PC-9 (cell line): ENCODE data around the gene NID1. TPM values are rescaled to one million over a fixed set of nuclear protein-coding genes. Genes with fewer than 3 reads are reported as not detected.

Experiments
- BruUV-seq: library from RNA; stranded (reverse); fragments of 400-500 nt; replicated peaks from 2 replicates; lab custom pipeline; 2021; lab: Mats Ljungman, UMichigan
- CTCF ChIA-PET: fragments of 300-600 bp; sonication (Branson Sonifier 250); formaldehyde crosslinking; loops from one replicate; lab custom pipeline; 2022; ENCODE audit warnings: antibody characterized with exemption; lab: Charles Lee
- POLR2A ChIA-PET: fragments of 300-600 bp; sonication (Branson Sonifier 250); formaldehyde crosslinking; loops from one replicate; lab custom pipeline; 2022; ENCODE audit warnings: antibody characterized with exemption; ENCODE audit not compliant: unreplicated experiment; lab: Charles Lee
- DNase-seq, 2 experiments: peaks; one replicate each; pipeline versions ENCODE4 v3.0.0 to v3.0.0-alpha.2; 2015 to 2022; ENCODE audit warnings: mixed read lengths in 1 of 2
- H2AFZ ChIP-seq: fragments of 200-600 bp; sonication (generic); 2 replicates; pipeline ENCODE4 v1.8.1; 2017; ENCODE audit warnings: antibody characterized with exemption
- H3F3A ChIP-seq: fragments of 200-600 bp; sonication (generic); 2 replicates; pipeline ENCODE4 v1.8.1; 2017; ENCODE audit warnings: antibody characterized with exemption, mild to moderate bottlenecking, low read depth; ENCODE audit not compliant: insufficient read depth
- H3K27ac ChIP-seq: fragments of 200-600 bp; sonication (generic); 2 replicates; pipeline ENCODE4 v1.6.1; 2016; ENCODE audit warnings: mixed run types
- H3K27me3 ChIP-seq: fragments of 200-600 bp; sonication (generic); 2 replicates; pipeline ENCODE4 v1.6.1; 2016; ENCODE audit warnings: low read depth, mixed run types; ENCODE audit not compliant: insufficient read depth
- H3K36me3 ChIP-seq: fragments of 200-600 bp; sonication (generic); 2 replicates; pipeline ENCODE4 v1.6.1; 2016; ENCODE audit warnings: low read depth, mixed run types
- H3K4me1 ChIP-seq: fragments of 200-600 bp; sonication (generic); replicated peaks from 2 replicates; pipeline ENCODE4 v1.6.1; 2016; ENCODE audit warnings: mixed run types; ENCODE audit not compliant: insufficient read depth
- H3K4me2 ChIP-seq: fragments of 200-600 bp; sonication (generic); 2 replicates; pipeline ENCODE4 v1.6.1; 2017; ENCODE audit warnings: mixed run types
- H3K4me3 ChIP-seq: fragments of 200-600 bp; sonication (generic); 2 replicates; pipeline ENCODE4 v1.6.1; 2016; ENCODE audit warnings: mixed run types
- H3K79me2 ChIP-seq: fragments of 200-600 bp; sonication (generic); 2 replicates; pipeline ENCODE4 v1.6.1; 2017; ENCODE audit warnings: low read depth, mixed run types
- H3K9me2 ChIP-seq: fragments of 200-600 bp; sonication (generic); 2 replicates; pipeline ENCODE4 v1.8.1; 2017; ENCODE audit warnings: mild to moderate bottlenecking; ENCODE audit not compliant: insufficient read depth
- H3K9me3 ChIP-seq: fragments of 200-600 bp; sonication (generic); 2 replicates; pipeline ENCODE4 v1.8.1; 2016; ENCODE audit warnings: low read depth; ENCODE audit not compliant: insufficient read depth
- H4K20me1 ChIP-seq: fragments of 200-600 bp; sonication (generic); 2 replicates; pipeline ENCODE4 v1.8.1; 2017; ENCODE audit not compliant: insufficient read depth
- CTCF ChIP-seq: fragments of 200-600 bp; sonication (generic); conservative IDR thresholded peaks from 2 replicates; pipeline ENCODE4 v1.6.1; 2017; ENCODE audit warnings: mixed run types, antibody characterized with exemption, mild to moderate bottlenecking, moderate library complexity
- EZH2 ChIP-seq: fragments of 200-600 bp; sonication (generic); IDR thresholded peaks from 2 replicates; pipeline ENCODE4 v1.8.0; 2017; ENCODE audit warnings: antibody characterized with exemption, low read depth
- intact Hi-C: fragments of 100-400 bp; cut with micrococcal nuclease; formaldehyde crosslinking; loops from one replicate; pipeline ENCODE4 v1.10.0; 2022; ENCODE audit not compliant: unreplicated experiment
- total RNA-seq: library from RNA; stranded (reverse); gene quantifications from 2 replicates; pipeline ENCODE4 v1.2.3, GENCODE V29; 2021

The NID1 gene
- total RNA-seq, 1 experiment from 2014 or later: not detected

DNA sequence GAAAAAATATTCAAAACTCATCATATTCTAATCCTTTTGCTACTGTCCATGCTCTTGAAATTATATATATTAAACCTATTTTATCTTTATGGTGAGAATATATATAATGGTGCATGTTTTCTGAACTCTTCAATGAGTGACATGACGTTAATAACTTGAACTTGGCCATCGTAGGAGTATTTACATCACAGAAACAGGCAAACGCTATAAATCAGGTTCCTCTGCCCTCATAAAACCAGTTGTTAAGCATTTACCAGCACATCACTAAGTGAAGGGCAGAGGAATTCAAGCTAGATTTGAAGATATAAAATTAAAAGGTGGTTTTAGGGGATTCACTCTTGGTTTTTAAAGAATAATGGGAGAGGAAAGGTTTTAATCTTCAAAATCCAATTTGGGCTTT is 20.5 kb downstream of the NID1 start:
- H3K9me2 ChIP-seq: no peaks in the 10 kb centered on the region

GRCh38 chr1:236041631-236042618 is 23.0 kb downstream of the NID1 start:
- ChIA-PET POLR2A (no interaction called here), CTCF (interaction anchor here (0.7 kb wide), 1 partner anchor 198 kb away, joined by 3 read pairs; no protein-coding TSS in a partner anchor)
- Histone ChIP-seq H3K27me3 (no peaks in the 10 kb centered on the region), H3K36me3 (no peaks in the 10 kb centered on the region), H3K9me2 (no peaks in the 10 kb centered on the region), H3F3A (no peaks in the 10 kb centered on the region), H3K27ac (no peak overlapping the region), H2AFZ (no peak overlapping the region), H3K4me2 (no peak overlapping the region), H3K9me3 (no peaks in the 10 kb centered on the region), H3K4me1 (no peaks in the 10 kb centered on the region), H3K79me2 (no peaks in the 10 kb centered on the region), H4K20me1 (no peaks in the 10 kb centered on the region), H3K4me3 (no peak overlapping the region)
- BruUV-seq: no TSS peak
- TF ChIP-seq CTCF: no peak
- no peak for TF ChIP-seq EZH2
- intact Hi-C loops: no loop called here
- DNase-seq: no peak

More for the DNA sequence above, 20.5 kb downstream of the NID1 start:
- no peaks in the 10 kb centered on the region for H4K20me1 ChIP-seq
- no peaks in the 10 kb centered on the region for H3K9me3 ChIP-seq
- H3K4me2 ChIP-seq: no peak overlapping the region
- H2AFZ ChIP-seq: no peak overlapping the region
- no peak for TF ChIP-seq EZH2
- no peak for TF ChIP-seq CTCF
- H3K4me3 ChIP-seq: no peak overlapping the region
- no peaks in the 10 kb centered on the region for H3K79me2 ChIP-seq
- H3K27me3 ChIP-seq: no peaks in the 10 kb centered on the region
- DNase-seq: no peak
- no peaks in the 10 kb centered on the region for H3K4me1 ChIP-seq
- ChIA-PET POLR2A (no interaction called here), CTCF (no interaction called here)
- H3K27ac ChIP-seq: no peak overlapping the region
- BruUV-seq: no TSS peak
- intact Hi-C loops: no loop called here
- H3F3A ChIP-seq: no peaks in the 10 kb centered on the region
- H3K36me3 ChIP-seq: no peaks in the 10 kb centered on the region

DNA sequence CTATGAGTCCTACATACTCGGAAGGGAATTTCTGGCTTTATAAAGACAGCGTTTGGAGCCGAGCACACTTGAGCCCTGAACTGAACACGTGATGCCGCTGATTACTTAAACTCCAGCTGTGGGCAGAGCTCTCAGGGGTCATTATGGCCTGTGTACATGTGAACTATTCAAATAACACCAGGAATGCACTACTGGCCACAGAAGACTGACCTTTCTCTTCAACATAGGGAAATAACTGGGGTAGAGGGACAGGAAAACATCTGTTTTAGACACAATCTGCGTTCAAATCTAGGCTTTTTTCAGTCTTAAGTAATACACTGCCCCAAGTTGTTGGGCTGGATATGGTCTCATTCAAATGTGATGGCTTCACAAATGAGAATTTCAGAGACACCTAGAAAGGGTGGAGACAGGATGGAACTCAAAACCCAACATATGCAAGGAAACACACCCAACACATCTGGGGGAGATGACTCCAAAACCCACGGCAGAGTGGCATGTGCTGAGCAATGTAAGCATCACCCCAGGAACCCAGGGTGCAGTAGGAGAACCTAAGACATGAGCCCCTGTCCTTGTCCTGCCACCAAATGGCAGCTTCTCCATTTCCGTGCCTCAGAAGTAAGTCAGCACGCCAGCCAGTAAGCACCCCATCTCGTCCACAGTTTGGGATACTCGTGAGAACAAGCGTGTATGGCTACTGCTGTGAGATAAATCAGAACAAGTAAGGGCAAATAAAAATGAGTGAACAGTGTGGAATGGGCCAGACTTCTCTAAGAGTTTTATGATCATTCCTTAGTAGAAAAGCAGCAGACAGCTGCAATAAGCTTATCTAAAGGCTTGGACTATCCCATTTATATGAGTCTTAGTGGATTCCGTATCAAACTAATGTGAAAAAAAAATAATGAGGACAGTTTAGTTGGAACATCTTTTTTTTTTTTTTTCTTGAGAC is 24.9 kb downstream of the NID1 start:
- TF ChIP-seq CTCF (no peak), EZH2 (no peak)
- H3K4me2 ChIP-seq: no peak overlapping the region
- no peaks in the 10 kb centered on the region for H3F3A ChIP-seq
- BruUV-seq: no TSS peak
- no peaks in the 10 kb centered on the region for H3K9me2 ChIP-seq
- H4K20me1 ChIP-seq: no peaks in the 10 kb centered on the region
- DNase-seq: no peak
- H3K27ac ChIP-seq: no peak overlapping the region
- H3K4me3 ChIP-seq: no peak overlapping the region
- ChIA-PET CTCF (no interaction called here), POLR2A (no interaction called here)
- H3K79me2 ChIP-seq: no peaks in the 10 kb centered on the region
- H3K27me3 ChIP-seq: no peaks in the 10 kb centered on the region
- no peaks in the 10 kb centered on the region for H3K4me1 ChIP-seq
- intact Hi-C loops: no loop called here
- no peaks in the 10 kb centered on the region for H3K36me3 ChIP-seq
- H3K9me3 ChIP-seq: no peaks in the 10 kb centered on the region
- H2AFZ ChIP-seq: no peak overlapping the region
